SU-DHL-6 (cell line): Measurements from ENCODE around the gene RIN1.

ENCODE experiments used
- EZH2phosphoT487 ChIP-seq: fragments of 200-600 bp; sonication (generic), shearing (Covaris generic); conservative IDR thresholded peaks from 2 replicates; pipeline ENCODE4 v1.6.1; 2018; ENCODE audit warnings: mild to moderate bottlenecking, antibody characterized with exemption, low read length, moderate library complexity, mixed read lengths
- TF ChIP-seq, protein P1 (sequence below): fragments of 200-600 bp; sonication (generic); IDR thresholded peaks from one replicate; pipeline ENCODE4 v1.5.1; 2017; ENCODE audit warnings: antibody characterized with exemption, mild to moderate bottlenecking, low read length, moderate library complexity; ENCODE audit not compliant: insufficient read depth, poor library complexity, severe bottlenecking

GRCh38 chr11:66335531-66336233 lies 552 bp downstream of the RIN1 start:
- TF ChIP-seq, protein P1, sequence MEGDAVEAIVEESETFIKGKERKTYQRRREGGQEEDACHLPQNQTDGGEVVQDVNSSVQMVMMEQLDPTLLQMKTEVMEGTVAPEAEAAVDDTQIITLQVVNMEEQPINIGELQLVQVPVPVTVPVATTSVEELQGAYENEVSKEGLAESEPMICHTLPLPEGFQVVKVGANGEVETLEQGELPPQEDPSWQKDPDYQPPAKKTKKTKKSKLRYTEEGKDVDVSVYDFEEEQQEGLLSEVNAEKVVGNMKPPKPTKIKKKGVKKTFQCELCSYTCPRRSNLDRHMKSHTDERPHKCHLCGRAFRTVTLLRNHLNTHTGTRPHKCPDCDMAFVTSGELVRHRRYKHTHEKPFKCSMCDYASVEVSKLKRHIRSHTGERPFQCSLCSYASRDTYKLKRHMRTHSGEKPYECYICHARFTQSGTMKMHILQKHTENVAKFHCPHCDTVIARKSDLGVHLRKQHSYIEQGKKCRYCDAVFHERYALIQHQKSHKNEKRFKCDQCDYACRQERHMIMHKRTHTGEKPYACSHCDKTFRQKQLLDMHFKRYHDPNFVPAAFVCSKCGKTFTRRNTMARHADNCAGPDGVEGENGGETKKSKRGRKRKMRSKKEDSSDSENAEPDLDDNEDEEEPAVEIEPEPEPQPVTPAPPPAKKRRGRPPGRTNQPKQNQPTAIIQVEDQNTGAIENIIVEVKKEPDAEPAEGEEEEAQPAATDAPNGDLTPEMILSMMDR = no peak
- TF ChIP-seq EZH2phosphoT487 = no peak
